T-helper 1 cell treated with Interleukin-12 subunit alpha and Interleukin-12 subunit beta and Interleukin-4 antibody, amounts not matched to agents 30 μg/mL and 1 μg/mL, for 36 hours (primary cell): ENCODE data around the gene PPP1R3E.
"Not testable (repeated sequence)": the region's sequence is repeated elsewhere in the genome, so short reads cannot be mapped to it uniquely, and the experiment has no call there.

Experiments used
- H3K27ac Mint-ChIP-seq: one replicate; pipeline ENCODE4 v1.8.0; 2021; ENCODE audit warnings: mild to moderate bottlenecking, mixed read lengths
- H3K27me3 Mint-ChIP-seq: one replicate; pipeline ENCODE4 v1.8.0; 2021; ENCODE audit warnings: low read depth, mixed read lengths
- H3K36me3 Mint-ChIP-seq: one replicate; pipeline ENCODE4 v1.8.0; 2021; ENCODE audit warnings: low read depth, mixed read lengths
- H3K4me1 Mint-ChIP-seq: one replicate; pipeline ENCODE4 v1.8.0; 2021; ENCODE audit warnings: low read depth, mixed read lengths
- H3K4me3 Mint-ChIP-seq: one replicate; pipeline ENCODE4 v1.8.0; 2021; ENCODE audit warnings: mild to moderate bottlenecking, moderate library complexity, mixed read lengths
- H3K9me3 Mint-ChIP-seq: one replicate; pipeline ENCODE4 v1.8.0; 2021; ENCODE audit warnings: mixed read lengths

Gene PPP1R3E

DNA sequence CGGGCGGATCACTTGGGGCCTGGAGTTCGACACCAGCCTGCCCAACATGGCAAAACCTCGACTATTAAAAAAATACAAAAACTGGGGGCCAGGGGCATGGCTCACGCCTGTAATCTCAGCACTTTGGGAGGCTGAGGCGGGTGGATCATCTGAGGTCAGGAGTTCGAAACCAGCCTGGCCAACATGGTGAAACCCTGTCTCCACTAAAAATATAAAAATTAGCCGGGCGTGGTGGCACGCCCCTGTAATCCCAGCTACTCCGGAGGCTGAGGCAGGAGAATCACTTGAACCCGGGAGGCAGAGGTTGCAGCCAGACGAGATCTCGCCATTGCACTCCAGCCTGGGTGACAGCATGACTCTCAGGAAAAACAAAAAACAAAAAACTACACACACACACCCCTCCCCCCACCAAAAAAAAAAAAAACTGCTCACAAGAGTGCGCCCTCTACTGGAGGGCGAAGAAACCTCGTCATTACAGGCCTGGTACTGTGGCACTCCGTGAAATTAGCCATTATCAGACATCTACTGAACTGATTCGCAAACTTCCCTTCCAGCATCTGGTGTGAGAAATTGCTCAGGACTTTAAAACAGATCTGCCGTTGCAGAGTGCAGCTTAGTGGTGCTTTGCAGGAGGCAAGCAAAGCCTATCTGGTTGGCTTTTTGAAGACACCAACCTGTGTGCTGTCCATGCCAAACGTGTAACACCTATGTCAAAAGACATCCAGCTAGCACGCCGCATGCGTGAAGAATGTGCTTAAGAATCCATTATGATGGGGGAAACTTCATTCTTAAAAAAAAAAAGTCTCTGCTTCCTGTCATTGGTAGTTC, 7.7 kb downstream of the PPP1R3E start:
- peaks cover 16% of the 10 kb centered on the region for H3K4me1 Mint-ChIP-seq
- peak overlapping the region; percentile 59 for H3K27ac Mint-ChIP-seq
- no peak overlapping the region for H3K4me3 Mint-ChIP-seq
- H3K36me3 Mint-ChIP-seq: peaks cover 7% of the 10 kb centered on the region
- no peaks in the 10 kb centered on the region for H3K27me3 Mint-ChIP-seq
- H3K9me3 Mint-ChIP-seq: no peaks in the 10 kb centered on the region

- no peaks in the 10 kb centered on the region for H3K9me3 Mint-ChIP-seq
- peak overlapping the region; percentile 94 for H3K27ac Mint-ChIP-seq
- peak overlapping the region; percentile 97 for H3K4me3 Mint-ChIP-seq
- H3K36me3 Mint-ChIP-seq: no peaks in the 10 kb centered on the region
- H3K4me1 Mint-ChIP-seq: peaks cover 21% of the 10 kb centered on the region
- peaks cover 4% of the 10 kb centered on the region for H3K27me3 Mint-ChIP-seq
Measured at GRCh38 chr14:23286902-23287479, 15.7 kb downstream of the PPP1R3E start.

DNA sequence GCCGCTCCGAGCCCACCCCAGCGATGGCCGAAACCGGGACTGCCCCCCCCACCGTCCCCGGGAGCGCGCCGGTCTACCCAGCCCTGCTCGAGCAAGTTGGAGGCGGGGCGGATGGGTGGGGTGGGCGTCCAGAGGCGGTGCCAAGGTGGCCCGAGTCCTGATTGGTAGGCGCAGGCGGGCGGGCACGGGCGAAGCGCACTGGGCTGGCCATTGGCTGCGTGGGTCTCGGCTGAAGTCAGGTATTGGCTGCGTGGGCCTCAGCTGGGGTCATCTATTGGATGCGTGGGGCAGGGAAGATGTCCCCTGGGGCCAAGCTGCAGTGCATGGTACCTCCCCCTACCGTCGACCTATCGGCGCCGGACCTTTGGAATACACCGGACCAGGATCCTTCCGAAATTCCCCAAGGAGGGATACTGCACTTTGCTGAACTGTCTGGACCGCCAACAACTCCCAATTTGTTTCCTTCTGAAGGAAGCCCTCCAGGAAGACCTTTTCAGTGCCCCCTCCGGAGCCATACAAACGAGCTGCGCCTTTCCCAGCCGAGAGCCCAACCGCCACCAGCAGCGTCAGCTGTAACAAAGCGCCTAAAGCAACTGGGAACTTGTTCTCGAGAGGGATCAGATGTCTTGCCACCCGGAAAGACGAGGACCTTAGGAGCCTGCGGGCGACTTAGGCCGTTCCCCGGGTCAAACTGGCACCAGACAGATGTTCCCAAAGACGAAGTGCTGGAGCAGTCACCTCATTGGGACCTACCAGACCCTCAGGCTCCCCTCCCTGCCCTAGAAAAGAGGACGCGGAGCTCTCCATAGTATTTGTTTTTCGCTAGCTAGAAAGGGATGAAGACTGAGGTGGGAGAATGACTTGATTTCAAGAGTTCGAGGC, 16.4 kb downstream of the PPP1R3E start, which contains the start of gene HOMEZ:
TSS of gene HOMEZ (minus strand) at position 113 of the 882 bp plus-strand sequence. CDS start 180 bp downstream, outside the sequence.
- H3K9me3 Mint-ChIP-seq: no peaks in the 10 kb centered on the region
- peak within 1 kb of the TSS; percentile 97 for H3K4me3 Mint-ChIP-seq
- H3K36me3 Mint-ChIP-seq: no peaks in the 10 kb centered on the region
- H3K27me3 Mint-ChIP-seq: peaks cover 4% of the 10 kb centered on the region
- H3K27ac Mint-ChIP-seq: peak within 1 kb of the TSS; percentile 94
- H3K4me1 Mint-ChIP-seq: peaks cover 21% of the 10 kb centered on the region

DNA sequence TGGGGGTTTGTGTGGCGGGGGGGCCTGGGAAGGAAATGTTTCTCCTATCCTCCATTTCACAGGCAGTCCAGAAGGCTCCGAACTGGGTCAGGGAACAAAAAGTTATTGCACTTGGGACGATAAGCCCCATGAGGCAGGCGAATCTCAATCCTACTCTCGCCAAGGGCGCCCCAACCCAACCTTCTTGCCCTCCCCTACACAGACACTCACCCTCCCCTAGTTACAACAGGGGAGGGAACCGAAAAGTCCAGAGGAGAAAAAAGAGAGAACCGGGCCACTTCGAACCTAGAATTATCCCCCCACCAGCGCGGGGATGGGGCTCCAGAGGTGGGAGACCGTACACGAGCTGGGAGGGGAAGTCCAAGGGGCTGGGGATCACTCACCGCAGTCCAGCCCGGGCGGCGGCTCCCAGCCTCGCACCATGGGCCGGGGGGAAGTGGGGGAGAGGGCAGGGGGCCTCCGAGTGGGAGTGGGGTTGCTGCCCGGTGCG, 17.1 kb downstream of the PPP1R3E start:
- H3K4me1 Mint-ChIP-seq: peaks cover 21% of the 10 kb centered on the region
- H3K27me3 Mint-ChIP-seq: peaks cover 4% of the 10 kb centered on the region
- H3K9me3 Mint-ChIP-seq: no peaks in the 10 kb centered on the region
- H3K36me3 Mint-ChIP-seq: no peaks in the 10 kb centered on the region
- peak overlapping the region; percentile 97 for H3K4me3 Mint-ChIP-seq
- H3K27ac Mint-ChIP-seq: peak overlapping the region; percentile 86

- H3K4me3 Mint-ChIP-seq: peak overlapping the region; percentile 97
- H3K9me3 Mint-ChIP-seq: no peaks in the 10 kb centered on the region
- H3K36me3 Mint-ChIP-seq: no peaks in the 10 kb centered on the region
- H3K27me3 Mint-ChIP-seq: peaks cover 4% of the 10 kb centered on the region
- peaks cover 21% of the 10 kb centered on the region for H3K4me1 Mint-ChIP-seq
- peak overlapping the region; percentile 86 for H3K27ac Mint-ChIP-seq
Measured at GRCh38 chr14:23284654-23285529, 17.8 kb downstream of the PPP1R3E start.

DNA sequence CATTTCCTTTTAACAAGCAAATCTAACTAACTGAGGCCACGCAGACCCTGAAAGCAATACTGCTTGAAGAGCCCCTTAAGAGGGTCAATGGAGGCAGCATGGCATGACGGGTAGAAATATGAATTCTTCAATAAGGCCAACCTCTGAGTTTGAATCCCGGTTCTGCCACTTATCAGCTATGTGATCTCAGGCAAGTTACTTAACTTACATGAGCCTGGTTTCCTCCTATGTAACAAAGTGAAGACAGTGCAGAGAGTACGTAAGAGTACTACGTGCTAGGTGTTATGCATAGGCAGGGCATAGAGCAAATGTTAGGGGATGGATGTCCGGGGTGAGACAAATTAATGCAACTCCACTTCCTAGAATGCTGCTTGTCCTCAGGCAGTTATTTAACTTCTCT, 21.4 kb downstream of the PPP1R3E start:
- Mint-ChIP-seq H3K36me3 (no peaks in the 10 kb centered on the region), H3K27me3 (no peaks in the 10 kb centered on the region), H3K27ac (no peak overlapping the region), H3K9me3 (no peaks in the 10 kb centered on the region), H3K4me1 (peaks cover 13% of the 10 kb centered on the region), H3K4me3 (no peak overlapping the region)

GRCh38 chr14:23277928-23278327, 24.7 kb downstream of the PPP1R3E start:
- not testable (repeated sequence) for H3K36me3 Mint-ChIP-seq, H3K27me3 Mint-ChIP-seq, H3K27ac Mint-ChIP-seq, H3K4me1 Mint-ChIP-seq, H3K9me3 Mint-ChIP-seq, H3K4me3 Mint-ChIP-seq

- H3K27ac Mint-ChIP-seq: no peak overlapping the region
- H3K4me3 Mint-ChIP-seq: no peak overlapping the region
- H3K4me1 Mint-ChIP-seq: peaks cover under 1% of the 10 kb centered on the region
- H3K9me3 Mint-ChIP-seq: no peaks in the 10 kb centered on the region
- H3K36me3 Mint-ChIP-seq: peaks cover 5% of the 10 kb centered on the region
- no peaks in the 10 kb centered on the region for H3K27me3 Mint-ChIP-seq
Measured at GRCh38 chr14:23277189-23277588, 25.5 kb downstream of the PPP1R3E start.

GRCh38 chr14:23275412-23275811, 27.2 kb downstream of the PPP1R3E start:
- H3K4me1 Mint-ChIP-seq: no peaks in the 10 kb centered on the region
- no peaks in the 10 kb centered on the region for H3K9me3 Mint-ChIP-seq
- H3K36me3 Mint-ChIP-seq: peaks cover 5% of the 10 kb centered on the region
- H3K4me3 Mint-ChIP-seq: no peak overlapping the region
- H3K27me3 Mint-ChIP-seq: no peaks in the 10 kb centered on the region
- H3K27ac Mint-ChIP-seq: no peak overlapping the region

DNA sequence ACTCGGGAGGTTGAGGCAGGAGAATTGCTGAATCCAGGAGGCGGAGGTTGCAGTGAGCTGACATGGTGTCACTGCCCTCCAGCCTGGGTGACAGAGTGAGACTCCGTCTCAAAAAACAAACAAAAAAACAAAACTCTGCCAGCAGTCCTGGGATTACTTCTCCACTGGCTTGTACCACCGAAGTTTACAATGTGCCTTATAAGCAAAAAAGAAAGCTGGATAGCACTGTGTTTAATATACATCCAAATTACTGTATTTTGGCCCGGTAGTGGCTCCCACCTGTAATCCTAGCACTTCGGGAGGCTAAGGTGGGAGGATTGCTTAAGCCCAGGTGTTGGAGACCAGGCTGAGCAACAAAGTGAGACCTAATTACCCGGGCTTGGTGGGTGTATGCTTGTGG, 33.5 kb downstream of the PPP1R3E start:
- peaks cover 20% of the 10 kb centered on the region for H3K27me3 Mint-ChIP-seq
- no peaks in the 10 kb centered on the region for H3K4me1 Mint-ChIP-seq
- no peak overlapping the region for H3K27ac Mint-ChIP-seq
- no peaks in the 10 kb centered on the region for H3K9me3 Mint-ChIP-seq
- H3K36me3 Mint-ChIP-seq: no peaks in the 10 kb centered on the region
- no peak overlapping the region for H3K4me3 Mint-ChIP-seq

GRCh38 chr14:23260849-23261248, 41.8 kb downstream of the PPP1R3E start:
- H3K4me3 Mint-ChIP-seq, H3K9me3 Mint-ChIP-seq, H3K36me3 Mint-ChIP-seq, H3K4me1 Mint-ChIP-seq, H3K27ac Mint-ChIP-seq: not testable (repeated sequence)
- H3K27me3 Mint-ChIP-seq: peaks cover 41% of the 10 kb centered on the region

DNA sequence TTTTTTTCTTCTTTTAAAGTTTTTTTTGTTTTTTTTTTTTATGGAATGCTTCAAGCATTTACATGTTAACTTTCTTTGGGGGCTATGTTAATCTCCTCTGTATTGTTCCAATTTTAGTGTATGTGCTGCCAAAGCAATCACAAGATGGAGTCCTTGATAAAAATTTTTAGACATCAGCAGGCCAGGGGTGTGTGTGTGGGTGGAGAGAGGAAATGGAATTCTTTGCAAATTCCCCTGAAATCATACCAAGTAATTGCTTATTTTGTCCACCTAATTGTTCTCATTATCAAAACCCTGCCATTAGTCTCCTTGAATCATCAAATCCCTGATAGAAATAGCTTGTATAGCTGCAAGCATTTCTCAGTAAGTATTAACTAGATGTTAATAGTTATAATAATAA, 43.2 kb downstream of the PPP1R3E start:
- Mint-ChIP-seq H3K27me3 (peaks cover 41% of the 10 kb centered on the region), H3K4me3 (no peak overlapping the region), H3K4me1 (no peaks in the 10 kb centered on the region), H3K36me3 (no peaks in the 10 kb centered on the region), H3K27ac (no peak overlapping the region), H3K9me3 (no peaks in the 10 kb centered on the region)

GRCh38 chr14:23258256-23258655, 44.4 kb downstream of the PPP1R3E start:
- H3K4me1 Mint-ChIP-seq: no peaks in the 10 kb centered on the region
- H3K27ac Mint-ChIP-seq: no peak overlapping the region
- no peaks in the 10 kb centered on the region for H3K9me3 Mint-ChIP-seq
- peaks cover 40% of the 10 kb centered on the region for H3K27me3 Mint-ChIP-seq
- no peak overlapping the region for H3K4me3 Mint-ChIP-seq
- no peaks in the 10 kb centered on the region for H3K36me3 Mint-ChIP-seq
